ENCODE results near the gene HCRTR1. TPM values are rescaled to one million over a fixed set of nuclear protein-coding genes. Genes with fewer than 3 reads are reported as not detected.

HCRTR1 gene
- total RNA-seq, 2 experiments from 2014 or later = not detected

DNA sequence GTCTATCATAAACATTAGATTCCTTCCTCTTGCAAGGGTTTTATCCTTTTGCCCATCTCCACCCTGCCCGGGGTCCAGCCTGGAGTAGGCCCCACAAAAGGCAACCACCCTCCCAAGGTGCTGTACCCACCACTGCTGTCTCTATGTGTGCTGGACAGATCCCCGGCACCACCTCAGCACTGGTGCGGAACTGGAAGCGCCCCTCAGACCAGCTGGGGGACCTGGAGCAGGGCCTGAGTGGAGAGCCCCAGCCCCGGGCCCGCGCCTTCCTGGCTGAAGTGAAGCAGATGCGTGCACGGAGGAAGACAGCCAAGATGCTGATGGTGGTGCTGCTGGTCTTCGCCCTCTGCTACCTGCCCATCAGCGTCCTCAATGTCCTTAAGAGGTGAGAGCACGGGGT is 5.9 kb downstream of the HCRTR1 start:
- Mint-ChIP-seq H3K4me3 (no peak overlapping the region), H3K4me1 (no peaks in the 10 kb centered on the region), H3K36me3 (ENCODE audit: low read depth) (peaks cover 4% of the 10 kb centered on the region), H3K27ac (no peak overlapping the region), H3K9me3 (ENCODE audit: low read depth) (no peaks in the 10 kb centered on the region), H3K27me3 (peaks cover 6% of the 10 kb centered on the region)
- CTCF ChIA-PET = no interaction called here
- POLR2A ChIA-PET = no interaction called here
- no peak for DNase-seq
- intact Hi-C loops (cut with DNase I, micrococcal nuclease) = no loop called here
- ATAC-seq = no peak

DNA sequence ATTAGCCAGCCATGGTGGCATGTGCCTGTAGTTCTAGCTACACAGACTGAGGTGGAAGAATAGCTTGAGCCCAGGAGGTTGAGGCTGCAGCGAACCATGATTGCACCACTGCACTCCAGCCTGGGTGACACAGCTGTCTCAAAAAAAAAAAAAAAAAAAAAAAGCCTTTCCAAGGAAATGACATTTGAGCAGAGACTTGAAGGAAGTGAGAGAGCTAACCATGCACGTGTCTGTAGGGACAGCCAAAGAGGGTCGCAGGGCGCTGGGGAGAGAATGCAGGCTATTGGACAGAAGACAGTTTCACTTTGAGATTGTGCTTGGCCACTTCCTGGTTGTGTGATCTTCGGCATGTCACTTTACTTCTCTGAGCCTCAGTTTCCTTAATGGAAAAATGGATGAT is 6.8 kb downstream of the HCRTR1 start:
- Mint-ChIP-seq H3K27me3 (peaks cover 3% of the 10 kb centered on the region), H3K9me3 (ENCODE audit: low read depth) (no peaks in the 10 kb centered on the region), H3K4me3 (no peak overlapping the region), H3K36me3 (ENCODE audit: low read depth) (peaks cover 6% of the 10 kb centered on the region), H3K4me1 (no peaks in the 10 kb centered on the region), H3K27ac (no peak overlapping the region)
- DNase-seq = no peak
- ChIA-PET POLR2A (no interaction called here), CTCF (interaction anchor here (0.6 kb wide), 1 partner anchor 22 kb away, joined by 3 read pairs; no protein-coding TSS in a partner anchor)
- intact Hi-C loops (cut with DNase I, micrococcal nuclease) = no loop called here
- peak; percentile 30 for ATAC-seq

DNA sequence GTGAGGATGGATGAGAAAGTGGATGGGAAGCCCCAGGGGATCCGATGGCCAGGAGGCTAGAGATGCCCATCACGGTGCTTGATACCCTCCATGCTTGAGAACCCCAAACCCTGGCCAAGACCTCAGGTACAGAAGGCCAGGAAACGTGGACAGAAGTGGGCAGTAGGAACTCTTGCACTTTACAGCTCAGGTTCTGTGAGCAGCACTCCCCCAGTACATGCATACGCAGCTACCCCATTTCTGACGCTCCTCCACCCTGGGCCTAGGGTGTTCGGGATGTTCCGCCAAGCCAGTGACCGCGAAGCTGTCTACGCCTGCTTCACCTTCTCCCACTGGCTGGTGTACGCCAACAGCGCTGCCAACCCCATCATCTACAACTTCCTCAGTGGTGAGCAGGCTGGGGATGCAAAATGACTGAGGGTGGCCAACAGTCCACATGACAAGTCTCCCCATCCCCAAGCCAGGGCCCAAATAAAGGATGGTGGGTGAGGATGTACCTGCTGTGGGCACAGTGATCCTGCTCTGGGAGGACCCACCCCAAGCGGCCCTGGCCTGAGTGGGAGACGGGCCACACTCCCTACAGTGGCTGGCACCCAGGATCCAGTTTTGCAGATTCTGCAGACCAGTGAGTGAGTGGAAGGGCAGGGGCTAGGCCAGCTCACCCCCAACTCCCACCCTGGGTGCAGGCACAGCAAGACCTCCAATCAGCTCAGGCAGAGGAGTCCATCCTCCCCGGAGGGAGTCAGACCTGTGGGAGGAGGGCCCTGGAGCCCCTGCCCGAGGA is 7.4 kb downstream of the HCRTR1 start:
- POLR2A ChIA-PET = no interaction called here
- DNase-seq = no peak
- H3K27ac Mint-ChIP-seq = no peak overlapping the region
- H3K4me3 Mint-ChIP-seq = no peak overlapping the region
- no peaks in the 10 kb centered on the region for H3K27me3 Mint-ChIP-seq
- no peak for ATAC-seq
- CTCF ChIA-PET = interaction anchor here (0.6 to 0.7 kb wide), 2 partner anchors 22 to 28 kb away, joined by 3 read pairs; no protein-coding TSS in a partner anchor
- intact Hi-C loops (cut with DNase I, micrococcal nuclease) = no loop called here
- no peaks in the 10 kb centered on the region for H3K4me1 Mint-ChIP-seq
- no peaks in the 10 kb centered on the region for H3K9me3 Mint-ChIP-seq (ENCODE audit: low read depth)
- peaks cover 10% of the 10 kb centered on the region for H3K36me3 Mint-ChIP-seq (ENCODE audit: low read depth)

DNA sequence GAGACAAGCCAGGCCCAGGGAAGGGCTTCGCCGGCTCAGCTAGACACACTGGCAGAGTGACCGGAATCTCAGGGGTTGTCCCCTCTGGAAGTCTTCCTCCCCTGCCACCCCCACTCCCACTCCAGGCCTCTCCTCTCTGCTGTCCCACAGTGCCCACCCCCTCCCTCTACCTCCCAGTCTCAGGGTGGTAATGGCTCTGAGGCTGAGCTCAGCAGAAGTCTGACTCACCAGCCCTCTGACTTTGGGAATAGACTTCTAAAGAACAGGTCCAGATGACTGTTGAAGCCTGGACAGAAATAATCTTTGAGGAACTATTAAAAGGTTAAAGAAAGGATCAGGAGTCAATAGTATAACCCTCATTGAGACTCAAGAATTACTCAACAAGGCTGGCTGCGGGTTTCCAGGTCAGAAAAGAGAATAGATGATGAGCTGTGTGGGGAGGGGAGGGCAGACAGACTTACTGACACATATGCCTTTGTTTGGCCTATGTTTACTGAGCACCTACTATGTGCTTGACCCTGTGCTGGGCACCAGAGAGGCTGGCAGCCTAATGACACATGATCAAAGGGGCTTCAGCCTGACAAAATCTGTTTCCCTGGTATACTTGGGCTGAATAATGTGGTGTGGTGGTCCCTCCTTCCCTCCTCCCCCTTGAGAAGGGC is 8.2 kb downstream of the HCRTR1 start:
- DNase-seq (no peak), ATAC-seq (no peak)
- H3K4me1 Mint-ChIP-seq = no peaks in the 10 kb centered on the region
- POLR2A ChIA-PET = no interaction called here
- no peak overlapping the region for H3K27ac Mint-ChIP-seq
- intact Hi-C loops (cut with DNase I, micrococcal nuclease) = no loop called here
- H3K9me3 Mint-ChIP-seq (ENCODE audit: low read depth) = no peaks in the 10 kb centered on the region
- H3K36me3 Mint-ChIP-seq (ENCODE audit: low read depth) = peaks cover 13% of the 10 kb centered on the region
- no peak overlapping the region for H3K4me3 Mint-ChIP-seq
- CTCF ChIA-PET = interaction anchor here (0.6 to 0.7 kb wide), 2 partner anchors 29 to 47 kb away, joined by 3 read pairs; no protein-coding TSS in a partner anchor
- H3K27me3 Mint-ChIP-seq = no peaks in the 10 kb centered on the region

DNA sequence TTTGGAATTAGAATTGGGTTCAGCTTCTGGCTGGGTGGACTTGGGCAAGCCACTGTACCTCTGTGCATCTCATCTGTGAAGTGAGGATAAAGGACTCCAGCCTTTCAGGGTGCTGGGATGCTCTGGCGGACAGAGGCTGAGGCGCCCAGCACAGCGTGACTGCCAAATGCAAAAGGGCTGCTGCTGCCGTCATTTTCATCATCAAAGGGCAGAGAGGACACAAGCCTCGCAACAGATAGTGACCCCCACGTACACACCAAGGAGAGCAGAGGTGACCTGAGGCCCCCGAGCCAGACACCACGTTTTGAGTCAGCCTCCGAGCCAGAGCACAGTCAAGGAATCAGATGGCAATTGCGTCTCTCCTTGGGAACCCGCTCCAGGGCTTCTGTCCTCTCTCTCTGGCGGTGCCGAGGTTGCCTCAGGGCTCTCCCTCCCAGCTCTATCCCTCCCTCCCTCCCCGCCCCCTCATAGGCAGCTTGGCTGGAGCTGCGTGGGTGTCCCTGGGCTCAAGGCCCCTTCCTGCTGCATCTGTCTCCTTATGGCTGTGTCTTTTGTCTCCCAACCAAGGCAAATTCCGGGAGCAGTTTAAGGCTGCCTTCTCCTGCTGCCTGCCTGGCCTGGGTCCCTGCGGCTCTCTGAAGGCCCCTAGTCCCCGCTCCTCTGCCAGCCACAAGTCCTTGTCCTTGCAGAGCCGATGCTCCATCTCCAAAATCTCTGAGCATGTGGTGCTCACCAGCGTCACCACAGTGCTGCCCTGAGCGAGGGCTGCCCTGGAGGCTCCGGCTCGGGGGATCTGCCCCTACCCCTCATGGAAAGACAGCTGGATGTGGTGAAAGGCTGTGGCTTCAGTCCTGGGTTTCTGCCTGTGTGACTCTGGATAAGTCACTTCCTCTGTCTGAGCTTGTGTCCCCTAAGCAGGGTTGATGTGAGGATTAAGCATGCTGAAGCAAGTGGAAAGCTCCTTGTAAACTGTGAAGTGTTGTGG is 9.0 kb downstream of the HCRTR1 start:
- ChIA-PET CTCF (interaction anchor here (0.6 kb wide), 1 partner anchor 47 kb away, joined by 3 read pairs; no protein-coding TSS in a partner anchor), POLR2A (no interaction called here)
- Mint-ChIP-seq H3K9me3 (ENCODE audit: low read depth) (no peaks in the 10 kb centered on the region), H3K27me3 (no peaks in the 10 kb centered on the region), H3K4me1 (no peaks in the 10 kb centered on the region), H3K4me3 (no peak overlapping the region), H3K36me3 (ENCODE audit: low read depth) (peaks cover 13% of the 10 kb centered on the region), H3K27ac (no peak overlapping the region)
- intact Hi-C loops (cut with DNase I, micrococcal nuclease) = no loop called here
- ATAC-seq (no peak), DNase-seq (no peak)

DNA sequence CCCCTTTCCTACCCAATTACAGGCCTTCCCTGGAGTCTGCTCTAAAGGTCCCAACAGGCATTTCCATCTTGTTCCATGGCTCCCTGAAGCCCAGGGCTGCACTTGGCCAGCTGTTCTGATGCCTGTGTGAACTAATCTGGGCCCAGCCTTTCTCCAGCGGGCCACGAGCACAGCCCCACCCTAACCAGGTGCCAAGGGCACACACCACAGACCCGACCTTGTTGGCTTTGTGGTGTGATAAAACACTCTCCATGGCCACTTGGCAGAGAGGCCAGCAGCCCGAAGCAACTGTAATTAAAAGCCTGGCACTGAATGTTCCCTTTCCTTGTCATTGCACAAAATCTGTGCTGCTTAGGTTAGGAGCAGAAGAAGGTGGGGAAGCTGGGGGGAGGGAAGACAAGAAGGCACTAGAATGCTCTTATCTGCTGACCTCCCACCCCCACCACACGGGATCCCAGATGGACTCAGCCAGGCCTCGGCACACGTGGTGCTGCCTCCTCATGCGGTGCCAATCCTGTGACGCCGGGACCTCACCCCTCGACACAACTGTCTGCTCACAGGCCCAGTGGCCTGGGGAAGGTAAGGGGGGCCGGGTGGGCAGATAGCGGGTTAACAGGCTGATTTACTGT is 9.9 kb downstream of the HCRTR1 start:
- DNase-seq = no peak
- ChIA-PET POLR2A (no interaction called here), CTCF (no interaction called here)
- H3K36me3 Mint-ChIP-seq (ENCODE audit: low read depth) = peaks cover 15% of the 10 kb centered on the region
- H3K4me3 Mint-ChIP-seq = no peak overlapping the region
- no peak overlapping the region for H3K27ac Mint-ChIP-seq
- no peaks in the 10 kb centered on the region for H3K9me3 Mint-ChIP-seq (ENCODE audit: low read depth)
- ATAC-seq = no peak
- H3K4me1 Mint-ChIP-seq = no peaks in the 10 kb centered on the region
- no peaks in the 10 kb centered on the region for H3K27me3 Mint-ChIP-seq
- intact Hi-C loops (cut with DNase I, micrococcal nuclease) = no loop called here

- Mint-ChIP-seq H3K27me3 (no peaks in the 10 kb centered on the region), H3K36me3 (ENCODE audit: low read depth) (peaks cover 19% of the 10 kb centered on the region), H3K4me1 (no peaks in the 10 kb centered on the region), H3K4me3 (no peak overlapping the region), H3K9me3 (ENCODE audit: low read depth) (no peaks in the 10 kb centered on the region), H3K27ac (no peak overlapping the region)
- ChIA-PET POLR2A (no interaction called here), CTCF (interaction anchor here (0.7 kb wide), 1 partner anchor 53 kb away, joined by 3 read pairs; no protein-coding TSS in a partner anchor)
- intact Hi-C loops (cut with DNase I, micrococcal nuclease) = no loop called here
- ATAC-seq = no peak
- no peak for DNase-seq
Measured at GRCh38 chr1:31627930-31628559, 10.6 kb downstream of the HCRTR1 start.

GRCh38 chr1:31628931-31629556 is 11.6 kb downstream of the HCRTR1 start:
- ATAC-seq (no peak), DNase-seq (no peak)
- H3K27ac Mint-ChIP-seq = no peak overlapping the region
- H3K9me3 Mint-ChIP-seq (ENCODE audit: low read depth) = no peaks in the 10 kb centered on the region
- H3K4me1 Mint-ChIP-seq = no peaks in the 10 kb centered on the region
- no peak overlapping the region for H3K4me3 Mint-ChIP-seq
- peaks cover 17% of the 10 kb centered on the region for H3K36me3 Mint-ChIP-seq (ENCODE audit: low read depth)
- ChIA-PET CTCF (interaction anchor here (0.5 to 1.4 kb wide), 5 partner anchors 10 to 673 kb away, joined by 3 to 5 read pairs (median 4); no protein-coding TSS in a partner anchor), POLR2A (no interaction called here)
- intact Hi-C loops (cut with DNase I, micrococcal nuclease) = no loop called here
- no peaks in the 10 kb centered on the region for H3K27me3 Mint-ChIP-seq

GRCh38 chr1:31632649-31633048 is 15.2 kb downstream of the HCRTR1 start:
- H3K36me3 Mint-ChIP-seq (ENCODE audit: low read depth) = peaks cover 16% of the 10 kb centered on the region
- CTCF ChIA-PET = interaction anchor here (0.5 to 1.6 kb wide), 3 partner anchors 11 to 410 kb away, joined by 4 to 5 read pairs (median 4); no protein-coding TSS in a partner anchor
- POLR2A ChIA-PET = no interaction called here

DNA sequence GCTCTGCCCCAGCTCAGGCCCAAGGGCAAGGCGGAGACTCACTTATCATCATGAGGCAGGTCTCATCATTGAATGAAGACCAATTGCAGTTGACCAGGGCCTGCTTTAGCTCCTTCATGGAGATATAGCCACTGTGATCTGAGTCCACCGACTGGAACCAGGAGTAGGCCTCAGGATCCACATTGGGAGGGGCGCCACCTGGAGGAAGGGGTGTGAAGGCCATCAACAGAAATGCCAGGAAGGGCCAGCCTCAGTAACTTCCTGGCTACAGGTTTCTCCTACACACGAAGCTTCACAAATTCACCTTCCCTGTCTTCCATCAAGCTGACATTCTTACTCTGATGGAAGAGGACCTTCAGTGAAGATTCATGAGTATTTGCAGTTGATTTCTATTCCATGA is 15.6 kb downstream of the HCRTR1 start:
- ChIA-PET POLR2A (no interaction called here), CTCF (interaction anchor here (0.7 to 1.6 kb wide), 3 partner anchors 10 to 410 kb away, joined by 3 to 5 read pairs (median 4); no protein-coding TSS in a partner anchor)
- peaks cover 10% of the 10 kb centered on the region for H3K4me1 Mint-ChIP-seq
- DNase-seq (peak; percentile 67), ATAC-seq (no peak)
- no peak overlapping the region for H3K4me3 Mint-ChIP-seq
- no peaks in the 10 kb centered on the region for H3K9me3 Mint-ChIP-seq (ENCODE audit: low read depth)
- no peaks in the 10 kb centered on the region for H3K27me3 Mint-ChIP-seq
- no peak overlapping the region for H3K27ac Mint-ChIP-seq
- H3K36me3 Mint-ChIP-seq (ENCODE audit: low read depth) = peaks cover 16% of the 10 kb centered on the region
- intact Hi-C loops (cut with DNase I, micrococcal nuclease) = loop anchor here in 1 of 2 experiments (5.0 kb wide), 1 partner anchor 71 kb away; no protein-coding TSS in a partner anchor

More at GRCh38 chr1:31632649-31633048, 15.2 kb downstream of the HCRTR1 start:
- Mint-ChIP-seq H3K9me3 (ENCODE audit: low read depth) (no peaks in the 10 kb centered on the region), H3K27me3 (no peaks in the 10 kb centered on the region), H3K27ac (no peak overlapping the region), H3K4me3 (no peak overlapping the region), H3K4me1 (peaks cover 6% of the 10 kb centered on the region)
- no peak for DNase-seq
- no peak for ATAC-seq
- intact Hi-C loops (cut with DNase I, micrococcal nuclease) = loop anchor here in 1 of 2 experiments (5.0 kb wide), 1 partner anchor 70 kb away; no protein-coding TSS in a partner anchor
